ENCODE measurements around the gene CENATAC. TPM values are rescaled to one million over a fixed set of nuclear protein-coding genes. Genes with fewer than 3 reads are reported as not detected.
"Not testable (repeated sequence)": the region's sequence is repeated elsewhere in the genome, so short reads cannot be mapped to it uniquely, and the experiment has no call there.

The CENATAC gene
- total RNA-seq, 4 donors from 2014 or later: 7.4 to 36.4 (median 16.1) TPM

DNA sequence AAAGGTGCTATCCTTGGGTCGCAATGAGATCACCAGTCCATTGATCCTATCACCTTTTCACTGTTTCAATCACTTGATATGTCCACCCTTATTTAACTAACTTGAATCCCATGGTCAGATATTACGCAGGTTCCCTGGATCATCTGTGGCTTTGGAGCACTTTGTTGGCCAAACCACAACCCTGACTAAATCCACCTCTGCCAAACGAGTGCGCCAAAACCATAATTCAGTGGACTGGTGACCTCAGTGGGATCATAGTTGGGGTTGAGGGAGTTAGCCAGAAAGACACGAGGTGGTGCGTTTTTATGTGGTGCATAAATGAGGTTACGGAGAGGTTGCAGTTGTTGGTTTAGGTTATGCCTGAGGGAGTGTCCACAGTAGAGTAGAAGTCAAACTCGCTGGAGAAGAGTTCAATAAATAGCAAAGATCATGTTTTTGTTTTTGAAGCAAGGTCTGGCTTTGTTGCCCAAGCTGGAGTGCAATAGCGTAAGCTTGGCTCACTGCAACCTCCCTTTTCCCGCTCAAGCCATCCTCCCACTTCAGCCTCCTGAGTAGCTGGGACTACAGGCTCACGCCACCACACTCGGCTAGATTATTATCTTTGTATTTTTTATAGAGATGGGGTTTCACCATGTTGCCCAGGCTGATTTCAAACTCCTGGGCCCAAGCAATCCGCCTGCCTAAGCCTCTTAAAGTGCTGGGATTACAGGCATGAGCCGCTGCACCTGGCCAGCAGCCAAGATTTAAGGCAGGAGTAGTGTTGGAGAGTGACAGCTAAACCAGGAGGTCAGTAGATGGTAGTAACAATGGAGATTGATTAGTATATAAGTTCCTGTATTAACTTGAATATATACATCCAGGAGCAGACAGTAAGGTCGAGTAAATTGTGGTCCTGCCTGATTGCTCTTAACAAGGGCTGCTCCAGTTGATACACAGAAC, 21.9 kb upstream of the CENATAC start:
- H3K4me1 ChIP-seq: no peaks in the 10 kb centered on the region
- in situ Hi-C loops (cut with MboI; ENCODE audit: low sequenced_read_pairs in 4 of 4) (no loop called here), intact Hi-C loops (cut with DNase I; ENCODE audit: low total_unique reads) (no loop called here)
- no peaks in the 10 kb centered on the region for H3K9me3 ChIP-seq
- peaks cover 0 to 4% (median 3%) of the 10 kb centered on the region in 3 donors for H3K27me3 ChIP-seq
- TF ChIP-seq CTCF (IDR thresholded peaks at IDR 0.05 in 4 of 5, conservative IDR thresholded peaks at IDR 0.05 in 1 of 5): no peak
- TF ChIP-seq POLR2A (IDR thresholded peaks at IDR 0.05): no peak
- H3K4me3 ChIP-seq: no peak overlapping the region
- no peaks in the 10 kb centered on the region for H3K36me3 ChIP-seq
- ATAC-seq (no peak), DNase-seq (no peak)
- no peak overlapping the region for H3K27ac ChIP-seq

DNA sequence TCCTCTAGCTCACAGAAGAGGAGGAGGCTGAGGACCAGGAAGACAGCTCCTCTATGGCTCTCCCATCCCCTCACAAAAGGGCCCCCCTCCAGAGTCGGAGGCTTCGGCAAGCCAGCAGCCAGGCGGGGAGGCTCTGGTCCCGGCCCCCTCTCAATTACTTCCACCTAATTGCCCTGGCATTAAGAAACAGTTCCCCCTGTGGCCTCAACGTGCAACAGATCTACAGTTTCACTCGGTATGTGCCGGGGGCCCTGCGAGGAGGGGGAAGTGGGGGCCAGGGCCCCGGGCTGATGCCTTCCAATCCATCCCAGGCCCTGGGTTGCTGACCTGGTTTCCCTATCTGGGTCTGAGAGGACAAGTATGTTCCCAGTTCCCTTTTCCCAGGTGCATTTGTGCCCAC, 18.5 kb upstream of the CENATAC start:
- H3K9me3 ChIP-seq: no peaks in the 10 kb centered on the region
- ATAC-seq: no peak
- no peak for DNase-seq
- no peak overlapping the region for H3K27ac ChIP-seq
- no peaks in the 10 kb centered on the region for H3K27me3 ChIP-seq
- intact Hi-C loops (cut with DNase I; ENCODE audit: low total_unique reads) (no loop called here), in situ Hi-C loops (cut with MboI; ENCODE audit: low sequenced_read_pairs in 4 of 4) (no loop called here)
- H3K36me3 ChIP-seq: no peaks in the 10 kb centered on the region
- H3K4me1 ChIP-seq: peaks cover 0 to 4% of the 10 kb centered on the region in 2 donors
- H3K4me3 ChIP-seq: no peak overlapping the region
- no peak for TF ChIP-seq POLR2A (IDR thresholded peaks at IDR 0.05)
- TF ChIP-seq CTCF (IDR thresholded peaks at IDR 0.05 in 4 of 5, conservative IDR thresholded peaks at IDR 0.05 in 1 of 5): no peak

DNA sequence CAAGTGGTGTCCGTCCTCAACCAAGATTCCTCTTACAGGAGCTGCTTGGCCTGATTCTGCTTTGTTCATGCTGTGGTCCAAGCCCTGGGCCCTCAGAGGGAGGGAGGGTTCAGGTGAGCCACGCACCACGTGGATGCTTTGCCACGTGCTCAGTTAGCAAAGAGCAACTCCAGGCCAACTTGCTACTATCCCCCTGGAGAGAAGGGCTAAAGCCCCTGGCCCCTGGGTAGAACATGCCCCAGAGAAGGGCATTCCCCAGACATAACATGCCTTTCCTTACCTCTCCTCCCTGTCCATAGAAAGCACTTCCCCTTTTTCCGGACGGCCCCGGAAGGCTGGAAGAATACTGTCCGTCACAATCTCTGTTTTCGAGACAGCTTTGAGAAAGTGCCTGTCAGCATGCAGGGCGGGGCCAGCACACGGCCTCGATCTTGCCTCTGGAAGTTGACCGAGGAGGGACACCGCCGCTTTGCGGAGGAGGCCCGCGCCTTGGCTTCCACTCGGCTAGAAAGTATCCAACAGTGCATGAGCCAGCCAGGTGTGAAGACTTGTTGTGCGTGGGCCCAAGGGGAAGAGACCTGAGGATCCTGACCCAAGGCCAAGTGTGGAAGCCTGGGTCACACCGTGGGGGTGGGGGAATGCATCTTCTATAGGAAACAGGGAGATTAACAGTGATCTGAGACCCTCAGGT, 17.6 kb upstream of the CENATAC start:
- TF ChIP-seq CTCF (IDR thresholded peaks at IDR 0.05 in 4 of 5, conservative IDR thresholded peaks at IDR 0.05 in 1 of 5): no peak
- TF ChIP-seq POLR2A (IDR thresholded peaks at IDR 0.05): no peak
- peak; percentile 6 to 34 for DNase-seq
- no peak for ATAC-seq
- in situ Hi-C loops (cut with MboI; ENCODE audit: low sequenced_read_pairs in 4 of 4): no loop called here
- Histone ChIP-seq H3K4me1 (peaks cover 5 to 9% of the 10 kb centered on the region in 2 donors), H3K9me3 (no peaks in the 10 kb centered on the region), H3K4me3 (no peak overlapping the region), H3K27me3 (no peaks in the 10 kb centered on the region), H3K36me3 (no peaks in the 10 kb centered on the region), H3K27ac (no peak overlapping the region)
- intact Hi-C loops (cut with DNase I; ENCODE audit: low total_unique reads): no loop called here

DNA sequence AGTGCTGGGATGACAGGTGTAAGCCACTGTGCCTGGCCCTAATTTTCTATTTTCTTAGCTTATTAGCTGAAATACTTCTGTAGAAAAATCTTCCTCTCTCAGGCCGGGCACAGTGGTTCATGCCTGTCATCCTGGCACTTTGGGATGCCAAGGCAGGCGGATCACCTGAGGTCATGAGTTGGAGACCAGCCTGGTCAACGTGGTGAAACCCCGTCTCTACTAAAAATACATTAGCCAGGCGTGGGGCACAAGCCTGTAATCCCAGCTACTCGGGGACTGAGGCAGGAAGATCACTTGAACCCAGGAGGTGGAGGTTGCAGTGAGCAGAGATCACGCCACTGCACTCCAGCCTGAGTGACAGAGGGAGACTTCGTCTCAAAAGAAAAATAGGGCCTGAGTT, 13.6 kb upstream of the CENATAC start:
- ATAC-seq (peak; percentile 71 to 75), DNase-seq (peak; percentile 43 to 74)
- H3K27me3 ChIP-seq; in situ Hi-C loops (cut with MboI; ENCODE audit: low sequenced_read_pairs in 4 of 4); H3K4me1 ChIP-seq; intact Hi-C loops (cut with DNase I; ENCODE audit: low total_unique reads); H3K36me3 ChIP-seq; H3K9me3 ChIP-seq; H3K4me3 ChIP-seq: not testable (repeated sequence)
- peak overlapping the region; percentile 66 to 84 (median 68) for H3K27ac ChIP-seq

GRCh38 chr11:118984825-118985224, 13.1 kb upstream of the CENATAC start:
- TF ChIP-seq POLR2A (IDR thresholded peaks at IDR 0.05) (no peak), CTCF (IDR thresholded peaks at IDR 0.05 in 4 of 5, conservative IDR thresholded peaks at IDR 0.05 in 1 of 5) (no peak)
- DNase-seq (no peak), ATAC-seq (peak; percentile 17 to 37)
- in situ Hi-C loops (cut with MboI; ENCODE audit: low sequenced_read_pairs in 4 of 4) (no loop called here), intact Hi-C loops (cut with DNase I; ENCODE audit: low total_unique reads) (no loop called here)
- peak overlapping the region; percentile 66 to 84 (median 68) for H3K27ac ChIP-seq
- H3K9me3 ChIP-seq: no peaks in the 10 kb centered on the region
- H3K27me3 ChIP-seq: no peaks in the 10 kb centered on the region
- peaks cover 5 to 9% of the 10 kb centered on the region in 2 donors for H3K4me1 ChIP-seq
- H3K4me3 ChIP-seq: no peak overlapping the region
- no peaks in the 10 kb centered on the region for H3K36me3 ChIP-seq
